HepG2 (cell line): ENCODE measurements around the gene FETUB. TPM values are rescaled to one million over a fixed set of nuclear protein-coding genes. Genes with fewer than 3 reads are reported as not detected.
A peak's percentile ranks its signal among the peaks of the same experiment; 100 is the strongest.

Experiments used
- LCORL ChIP-seq, 2 experiments: fragments of 450-650 bp in 1 of 2; sonication (generic) in 1 of 2; formaldehyde crosslinking in 1 of 2; IDR thresholded peaks; 2 replicates each; pipeline versions ENCODE4 v1.5.0 to v1.6.1; 2017 to 2020; ENCODE audit warnings: antibody characterized with exemption in 1 of 2, missing genetic modification reagents in 1 of 2
- NFIB ChIP-seq: sonication (generic); formaldehyde crosslinking; IDR thresholded peaks from 2 replicates; pipeline ENCODE4 v1.9.0; 2021; ENCODE audit warnings: missing genetic modification reagents, mild to moderate bottlenecking, borderline replicate concordance
- SKIL ChIP-seq: sonication (generic); formaldehyde crosslinking; IDR thresholded peaks from 2 replicates; pipeline ENCODE4 v1.8.0; 2022; ENCODE audit warnings: missing genetic modification reagents, mild to moderate bottlenecking, moderate library complexity, borderline replicate concordance
- SOX6 ChIP-seq, 2 experiments: fragments of 450-650 bp in 1 of 2; sonication (generic) in 1 of 2; formaldehyde crosslinking in 1 of 2; IDR thresholded peaks; 2 replicates each; pipeline versions ENCODE4 v1.4.0 to v1.6.1; 2017 to 2020; ENCODE audit warnings: antibody characterized with exemption in 1 of 2, mild to moderate bottlenecking in 1 of 2, missing genetic modification reagents in 1 of 2
- SP140L ChIP-seq: sonication (generic); formaldehyde crosslinking; IDR thresholded peaks from 2 replicates; pipeline ENCODE4 v1.4.0; 2020; ENCODE audit warnings: missing genetic modification reagents, borderline replicate concordance
- ZNF326 ChIP-seq: sonication (generic); formaldehyde crosslinking; IDR thresholded peaks from 2 replicates; pipeline ENCODE4 v1.4.0; 2020; ENCODE audit warnings: missing genetic modification reagents, borderline replicate concordance
- ZNF44 ChIP-seq: sonication (generic); formaldehyde crosslinking; IDR thresholded peaks from 2 replicates; pipeline ENCODE4 v1.5.1; 2020; ENCODE audit warnings: mild to moderate bottlenecking, missing genetic modification reagents
- ZNF441 ChIP-seq: sonication (generic); formaldehyde crosslinking; IDR thresholded peaks from 2 replicates; pipeline ENCODE4 v1.7.0; 2021; ENCODE audit warnings: missing genetic modification reagents, borderline replicate concordance
- ZNF484 ChIP-seq: sonication (generic); formaldehyde crosslinking; IDR thresholded peaks from 2 replicates; pipeline ENCODE4 v1.5.1; 2020; ENCODE audit warnings: mild to moderate bottlenecking, low read depth, missing genetic modification reagents, borderline replicate concordance
- ZNF547 ChIP-seq: sonication (generic); formaldehyde crosslinking; IDR thresholded peaks from 2 replicates; pipeline ENCODE4 v1.5.1; 2020; ENCODE audit warnings: mild to moderate bottlenecking, missing genetic modification reagents
- ZNF619 ChIP-seq: sonication (generic); formaldehyde crosslinking; IDR thresholded peaks from 2 replicates; pipeline ENCODE4 v1.4.0; 2020; ENCODE audit warnings: mild to moderate bottlenecking, missing genetic modification reagents
- ZSCAN21 ChIP-seq: sonication (generic); formaldehyde crosslinking; IDR thresholded peaks from 2 replicates; pipeline ENCODE4 v1.8.0; 2022; ENCODE audit warnings: mild to moderate bottlenecking, missing genetic modification reagents, moderate library complexity, borderline replicate concordance
- polyA plus RNA-seq, 8 experiments: library from polyadenylated mRNA; depleted of rRNA in 3 of 8; stranded (reverse) in 7 of 8; unstranded in 1 of 8; fragments of >200 nt; fragmentation: Illumina TruSeq in 4 of 8; extraction: Trizol in 4 of 8; gene quantifications; 2 replicates each; pipeline versions ENCODE4 v1.2.1 to v1.2.3, GENCODE V29; 2011 to 2016; ENCODE audit warnings: low read depth in 4 of 8, missing spikeins in 1 of 8, mixed read lengths in 1 of 8; ENCODE audit not compliant: insufficient read depth in 1 of 8
- total RNA-seq, 5 experiments: library from RNA; depleted of rRNA; stranded (reverse); fragments of >200 nt; fragmentation: Illumina TruSeq; extraction: Trizol; gene quantifications; 2 replicates each; pipeline ENCODE4 v1.2.3, GENCODE V29; 2016; ENCODE audit warnings: low read depth in 1 of 5
- TF ChIP-seq, protein P1 (sequence below): sonication (generic); formaldehyde crosslinking; conservative IDR thresholded peaks from 2 replicates; pipeline ENCODE4 v1.5.0; 2020; ENCODE audit warnings: missing genetic modification reagents
- TF ChIP-seq, protein P2 (sequence below): sonication (generic); formaldehyde crosslinking; IDR thresholded peaks from 2 replicates; pipeline ENCODE4 v1.5.0; 2020; ENCODE audit warnings: mild to moderate bottlenecking, missing genetic modification reagents, borderline replicate concordance

The FETUB gene
- total and polyA plus RNA-seq, 2 of the 13 experiments (the other 11 are each of a cell fraction or from before 2014, with no cell fraction given): 2.1 to 4.4 TPM

DNA sequence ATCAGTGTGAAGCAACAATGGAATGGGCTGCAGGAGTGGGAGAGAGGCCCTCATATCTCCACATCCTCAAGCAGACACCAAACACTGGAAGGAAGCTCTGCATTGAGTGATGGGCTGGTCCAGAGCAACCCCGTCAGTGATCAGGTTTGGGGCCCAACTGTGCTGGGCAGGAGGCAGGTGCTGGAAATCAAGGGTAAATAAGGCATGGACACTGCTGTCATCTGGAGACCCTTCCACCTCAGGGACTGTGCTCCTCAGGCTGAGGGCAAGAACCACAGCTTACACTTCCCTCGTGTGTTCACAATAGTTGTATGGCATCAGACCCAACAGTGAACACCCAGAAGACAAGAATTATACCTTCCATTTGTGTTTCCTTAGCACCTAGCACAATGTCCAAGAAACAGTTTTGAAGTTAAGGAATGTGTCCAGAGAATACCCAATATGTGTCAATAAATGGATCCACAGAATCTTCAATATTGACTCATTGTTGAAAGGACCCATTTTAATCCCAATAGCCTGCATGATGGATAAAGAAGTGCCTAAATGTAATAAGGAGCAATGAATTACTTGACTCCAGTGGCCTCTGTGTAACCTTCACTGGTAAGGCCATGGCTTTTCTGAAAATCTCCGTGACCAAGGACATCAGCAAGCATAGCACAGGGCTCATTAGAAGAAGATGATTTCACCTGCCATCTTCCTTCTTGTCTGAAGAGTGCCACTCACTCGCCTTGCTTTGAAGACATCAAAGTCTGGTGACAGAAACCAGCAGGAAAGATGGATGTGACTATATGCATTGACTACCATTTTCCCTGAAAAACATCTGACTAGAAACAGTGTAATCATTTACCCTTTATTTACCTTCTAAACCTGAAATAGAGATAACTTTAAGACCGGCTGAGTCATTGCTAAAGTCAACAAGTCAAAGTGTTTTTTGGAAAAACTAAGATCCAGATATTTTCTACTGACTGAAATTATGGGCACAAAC is 34.3 kb upstream of the FETUB start (continued):
- TF ChIP-seq ZNF441: 0 out of 2 replicates have a peak, but pooled peaks have one; percentile 23
- TF ChIP-seq ZNF547 (CRISPR knock-in tag): peak; percentile 55; the same call in 1 of the 2 replicates
- no peak for TF ChIP-seq ZNF484 (CRISPR knock-in tag)
- TF ChIP-seq, protein P1, sequence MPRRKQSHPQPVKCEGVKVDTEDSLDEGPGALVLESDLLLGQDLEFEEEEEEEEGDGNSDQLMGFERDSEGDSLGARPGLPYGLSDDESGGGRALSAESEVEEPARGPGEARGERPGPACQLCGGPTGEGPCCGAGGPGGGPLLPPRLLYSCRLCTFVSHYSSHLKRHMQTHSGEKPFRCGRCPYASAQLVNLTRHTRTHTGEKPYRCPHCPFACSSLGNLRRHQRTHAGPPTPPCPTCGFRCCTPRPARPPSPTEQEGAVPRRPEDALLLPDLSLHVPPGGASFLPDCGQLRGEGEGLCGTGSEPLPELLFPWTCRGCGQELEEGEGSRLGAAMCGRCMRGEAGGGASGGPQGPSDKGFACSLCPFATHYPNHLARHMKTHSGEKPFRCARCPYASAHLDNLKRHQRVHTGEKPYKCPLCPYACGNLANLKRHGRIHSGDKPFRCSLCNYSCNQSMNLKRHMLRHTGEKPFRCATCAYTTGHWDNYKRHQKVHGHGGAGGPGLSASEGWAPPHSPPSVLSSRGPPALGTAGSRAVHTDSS (CRISPR knock-in tag): no peak
- TF ChIP-seq NFIB (CRISPR knock-in tag): no peak
- TF ChIP-seq ZSCAN21 (CRISPR knock-in tag): no peak
- TF ChIP-seq SP140L (CRISPR knock-in tag): no peak
- TF ChIP-seq, protein P2, sequence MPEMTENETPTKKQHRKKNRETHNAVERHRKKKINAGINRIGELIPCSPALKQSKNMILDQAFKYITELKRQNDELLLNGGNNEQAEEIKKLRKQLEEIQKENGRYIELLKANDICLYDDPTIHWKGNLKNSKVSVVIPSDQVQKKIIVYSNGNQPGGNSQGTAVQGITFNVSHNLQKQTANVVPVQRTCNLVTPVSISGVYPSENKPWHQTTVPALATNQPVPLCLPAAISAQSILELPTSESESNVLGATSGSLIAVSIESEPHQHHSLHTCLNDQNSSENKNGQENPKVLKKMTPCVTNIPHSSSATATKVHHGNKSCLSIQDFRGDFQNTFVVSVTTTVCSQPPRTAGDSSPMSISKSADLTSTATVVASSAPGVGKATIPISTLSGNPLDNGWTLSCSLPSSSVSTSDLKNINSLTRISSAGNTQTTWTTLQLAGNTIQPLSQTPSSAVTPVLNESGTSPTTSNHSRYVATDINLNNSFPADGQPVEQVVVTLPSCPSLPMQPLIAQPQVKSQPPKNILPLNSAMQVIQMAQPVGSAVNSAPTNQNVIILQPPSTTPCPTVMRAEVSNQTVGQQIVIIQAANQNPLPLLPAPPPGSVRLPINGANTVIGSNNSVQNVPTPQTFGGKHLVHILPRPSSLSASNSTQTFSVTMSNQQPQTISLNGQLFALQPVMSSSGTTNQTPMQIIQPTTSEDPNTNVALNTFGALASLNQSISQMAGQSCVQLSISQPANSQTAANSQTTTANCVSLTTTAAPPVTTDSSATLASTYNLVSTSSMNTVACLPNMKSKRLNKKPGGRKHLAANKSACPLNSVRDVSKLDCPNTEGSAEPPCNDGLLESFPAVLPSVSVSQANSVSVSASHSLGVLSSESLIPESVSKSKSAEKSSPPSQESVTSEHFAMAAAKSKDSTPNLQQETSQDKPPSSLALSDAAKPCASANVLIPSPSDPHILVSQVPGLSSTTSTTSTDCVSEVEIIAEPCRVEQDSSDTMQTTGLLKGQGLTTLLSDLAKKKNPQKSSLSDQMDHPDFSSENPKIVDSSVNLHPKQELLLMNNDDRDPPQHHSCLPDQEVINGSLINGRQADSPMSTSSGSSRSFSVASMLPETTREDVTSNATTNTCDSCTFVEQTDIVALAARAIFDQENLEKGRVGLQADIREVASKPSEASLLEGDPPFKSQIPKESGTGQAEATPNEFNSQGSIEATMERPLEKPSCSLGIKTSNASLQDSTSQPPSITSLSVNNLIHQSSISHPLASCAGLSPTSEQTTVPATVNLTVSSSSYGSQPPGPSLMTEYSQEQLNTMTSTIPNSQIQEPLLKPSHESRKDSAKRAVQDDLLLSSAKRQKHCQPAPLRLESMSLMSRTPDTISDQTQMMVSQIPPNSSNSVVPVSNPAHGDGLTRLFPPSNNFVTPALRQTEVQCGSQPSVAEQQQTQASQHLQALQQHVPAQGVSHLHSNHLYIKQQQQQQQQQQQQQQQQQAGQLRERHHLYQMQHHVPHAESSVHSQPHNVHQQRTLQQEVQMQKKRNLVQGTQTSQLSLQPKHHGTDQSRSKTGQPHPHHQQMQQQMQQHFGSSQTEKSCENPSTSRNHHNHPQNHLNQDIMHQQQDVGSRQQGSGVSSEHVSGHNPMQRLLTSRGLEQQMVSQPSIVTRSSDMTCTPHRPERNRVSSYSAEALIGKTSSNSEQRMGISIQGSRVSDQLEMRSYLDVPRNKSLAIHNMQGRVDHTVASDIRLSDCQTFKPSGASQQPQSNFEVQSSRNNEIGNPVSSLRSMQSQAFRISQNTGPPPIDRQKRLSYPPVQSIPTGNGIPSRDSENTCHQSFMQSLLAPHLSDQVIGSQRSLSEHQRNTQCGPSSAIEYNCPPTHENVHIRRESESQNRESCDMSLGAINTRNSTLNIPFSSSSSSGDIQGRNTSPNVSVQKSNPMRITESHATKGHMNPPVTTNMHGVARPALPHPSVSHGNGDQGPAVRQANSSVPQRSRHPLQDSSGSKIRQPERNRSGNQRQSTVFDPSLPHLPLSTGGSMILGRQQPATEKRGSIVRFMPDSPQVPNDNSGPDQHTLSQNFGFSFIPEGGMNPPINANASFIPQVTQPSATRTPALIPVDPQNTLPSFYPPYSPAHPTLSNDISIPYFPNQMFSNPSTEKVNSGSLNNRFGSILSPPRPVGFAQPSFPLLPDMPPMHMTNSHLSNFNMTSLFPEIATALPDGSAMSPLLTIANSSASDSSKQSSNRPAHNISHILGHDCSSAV (CRISPR knock-in tag): no peak
- 0 out of 2 replicates have a peak, but pooled peaks have one; percentile 37 for TF ChIP-seq ZNF619 (CRISPR knock-in tag)
- no peak for TF ChIP-seq LCORL (IDR thresholded peaks at IDR 0.05)
- peak; percentile 66; the same call in 1 of the 2 replicates for TF ChIP-seq LCORL (CRISPR knock-in tag; IDR thresholded peaks at IDR 0.05)
- 0 out of 2 replicates have a peak, but pooled peaks have one; percentile 23 for TF ChIP-seq SKIL
- no peak for TF ChIP-seq ZNF44
- no peak for TF ChIP-seq ZNF326 (CRISPR knock-in tag)
- TF ChIP-seq SOX6 (IDR thresholded peaks at IDR 0.05): no peak
- peak; percentile 87 for TF ChIP-seq SOX6 (CRISPR knock-in tag; IDR thresholded peaks at IDR 0.05)
